Neural cell (in vitro differentiated cells): ENCODE results near the gene PHLPP1. TPM values are rescaled to one million over a fixed set of nuclear protein-coding genes. Genes with fewer than 3 reads are reported as not detected.
"Not testable (repeated sequence)": the region's sequence is repeated elsewhere in the genome, so short reads cannot be mapped to it uniquely, and the experiment has no call there.

Source experiments
- H2AFZ ChIP-seq: fragments of 200-600, 300-800 bp; sonication (generic), shearing (Covaris generic); 2 replicates; pipeline ENCODE4 v1.6.0; 2014; ENCODE audit warnings: low read depth, mild to moderate bottlenecking, antibody characterized with exemption, low read length, moderate library complexity
- H3F3A ChIP-seq: fragments of 200-600 bp; shearing (Covaris generic); 2 replicates; pipeline ENCODE4 v1.6.1; 2016; ENCODE audit warnings: mild to moderate bottlenecking, moderate library complexity, mixed read lengths, antibody characterized with exemption, low read length; ENCODE audit not compliant: insufficient read depth, poor library complexity, severe bottlenecking
- H3K27ac ChIP-seq: fragments of 200-600, 300-800 bp; sonication (generic), shearing (Covaris generic); 2 replicates; pipeline ENCODE4 v1.5.1; 2014; ENCODE audit warnings: mild to moderate bottlenecking, low read length, moderate library complexity
- H3K27me3 ChIP-seq: fragments of 300-800, 200-600 bp; sonication (generic), shearing (Covaris generic); 2 replicates; pipeline ENCODE4 v1.6.0; 2014; ENCODE audit warnings: mild to moderate bottlenecking, low read depth, low read length, moderate library complexity; ENCODE audit not compliant: insufficient read depth
- H3K36me3 ChIP-seq: fragments of 300-800, 200-600 bp; sonication (generic), shearing (Covaris generic); 2 replicates; pipeline ENCODE4 v1.5.1; 2014; ENCODE audit warnings: mild to moderate bottlenecking, antibody characterized with exemption, low read length, moderate library complexity; ENCODE audit not compliant: insufficient read depth
- H3K4me2 ChIP-seq: fragments of 300-800, 200-600 bp; sonication (generic), shearing (Covaris generic); 2 replicates; pipeline ENCODE4 v1.6.0; 2014; ENCODE audit warnings: mild to moderate bottlenecking, low read length
- H3K4me3 ChIP-seq: fragments of 300-800, 200-600 bp; sonication (generic), shearing (Covaris generic); 2 replicates; pipeline ENCODE4 v1.5.1; 2014; ENCODE audit warnings: mild to moderate bottlenecking, low read length, moderate library complexity
- H3K79me2 ChIP-seq: fragments of 200-600 bp; shearing (Covaris generic); replicated peaks from 2 replicates; pipeline ENCODE4 v1.6.0; 2014; ENCODE audit warnings: mild to moderate bottlenecking, low read length, moderate library complexity; ENCODE audit not compliant: insufficient read depth
- H3K9ac ChIP-seq: fragments of 300-800, 200-600 bp; sonication (generic), shearing (Covaris generic); 2 replicates; pipeline ENCODE4 v1.6.1; 2016; ENCODE audit warnings: mild to moderate bottlenecking, low read length, mixed read lengths
- H3K9me2 ChIP-seq: fragments of 200-600 bp; shearing (Covaris generic); 2 replicates; pipeline ENCODE4 v1.6.1; 2016; ENCODE audit warnings: mild to moderate bottlenecking, low read length, mixed read lengths; ENCODE audit not compliant: insufficient read depth
- H3K9me3 ChIP-seq: fragments of 200-600, 300-800 bp; sonication (generic), shearing (Covaris generic); 2 replicates; pipeline ENCODE4 v1.6.1; 2016; ENCODE audit warnings: mild to moderate bottlenecking, mixed run types, low read length, moderate library complexity, mixed read lengths
- H4K20me1 ChIP-seq: fragments of 200-600 bp; shearing (Covaris generic); 2 replicates; pipeline ENCODE4 v1.6.1; 2016; ENCODE audit warnings: mild to moderate bottlenecking, mixed run types; ENCODE audit not compliant: insufficient read depth
- EP300 ChIP-seq: fragments of 450-650 bp; conservative IDR thresholded peaks from 2 replicates; pipeline ENCODE4 v1.6.1; 2014; ENCODE audit warnings: antibody characterized with exemption, mild to moderate bottlenecking, moderate library complexity; ENCODE audit not compliant: poor library complexity, severe bottlenecking
- EZH2 ChIP-seq: fragments of 200-600, 300-800 bp; shearing (Covaris generic), sonication (generic); IDR thresholded peaks from 2 replicates; pipeline ENCODE4 v1.6.1; 2014; ENCODE audit warnings: antibody characterized with exemption, low read length, borderline replicate concordance, mild to moderate bottlenecking; ENCODE audit not compliant: insufficient read depth, poor library complexity, severe bottlenecking
- MXI1 ChIP-seq: fragments of 450-650 bp; conservative IDR thresholded peaks from 2 replicates; pipeline ENCODE4 v1.6.1; 2014; ENCODE audit warnings: antibody characterized with exemption, mild to moderate bottlenecking; ENCODE audit not compliant: poor library complexity, severe bottlenecking
- POLR2AphosphoS5 ChIP-seq: IDR thresholded peaks from 2 replicates; pipeline ENCODE4 v1.6.1; 2012
- RAD21 ChIP-seq: fragments of 450-650 bp; conservative IDR thresholded peaks from 2 replicates; pipeline ENCODE4 v1.6.1; 2014; ENCODE audit warnings: antibody characterized with exemption, mild to moderate bottlenecking, moderate library complexity
- SMC3 ChIP-seq: fragments of 450-650 bp; conservative IDR thresholded peaks from 2 replicates; pipeline ENCODE4 v1.6.1; 2014; ENCODE audit warnings: antibody characterized with exemption, mild to moderate bottlenecking, moderate library complexity; ENCODE audit not compliant: poor library complexity
- TAF1 ChIP-seq: IDR thresholded peaks from 2 replicates; pipeline ENCODE4 v1.6.1; 2012; ENCODE audit warnings: low read depth
- polyA plus RNA-seq: library from polyadenylated mRNA; depleted of rRNA; stranded (reverse); fragments of >200 nt; gene quantifications from 2 replicates; pipeline ENCODE4 v1.2.3, GENCODE V29; 2014
- TF ChIP-seq, protein P1 (sequence below): IDR thresholded peaks from 2 replicates; pipeline ENCODE4 v1.6.1; 2012; ENCODE audit warnings: borderline replicate concordance
- TF ChIP-seq, protein P2 (sequence below): fragments of 450-650 bp; IDR thresholded peaks from 2 replicates; pipeline ENCODE4 v1.5.1; 2014; ENCODE audit warnings: antibody characterized with exemption, mild to moderate bottlenecking, moderate library complexity; ENCODE audit not compliant: poor library complexity, severe bottlenecking

Gene PHLPP1
- polyA plus RNA-seq, 1 donor from 2014 or later, result 4.5 TPM

DNA sequence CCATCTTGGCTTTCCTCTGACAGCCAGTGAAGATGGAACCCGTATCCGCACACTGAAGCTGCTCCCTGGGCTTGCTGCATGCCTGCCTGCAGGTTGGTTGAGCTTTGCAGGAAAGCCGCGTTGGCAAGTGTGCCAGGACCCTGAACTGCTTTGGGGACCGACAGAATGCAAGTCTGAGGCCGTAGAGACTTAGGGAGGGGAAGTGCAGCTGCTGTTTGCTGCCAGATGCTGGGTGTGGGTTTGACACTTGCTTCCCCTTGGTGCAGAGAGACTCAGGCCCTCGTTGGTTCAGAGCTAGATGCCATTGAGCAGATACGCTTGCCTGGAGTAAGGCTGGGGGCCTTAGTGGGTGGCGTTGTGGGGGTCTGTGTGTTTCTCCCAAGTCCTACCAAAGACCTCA, 13.1 kb upstream of the PHLPP1 start:
- H3K27me3 ChIP-seq, result no peaks in the 10 kb centered on the region
- H3K9ac ChIP-seq, result no peak overlapping the region
- no peaks in the 10 kb centered on the region for H3F3A ChIP-seq
- no peaks in the 10 kb centered on the region for H3K79me2 ChIP-seq
- H4K20me1 ChIP-seq, result no peaks in the 10 kb centered on the region
- no peak overlapping the region for H3K27ac ChIP-seq
- no peak overlapping the region for H3K4me3 ChIP-seq
- TF ChIP-seq SMC3, result no peak
- TF ChIP-seq, protein P1, sequence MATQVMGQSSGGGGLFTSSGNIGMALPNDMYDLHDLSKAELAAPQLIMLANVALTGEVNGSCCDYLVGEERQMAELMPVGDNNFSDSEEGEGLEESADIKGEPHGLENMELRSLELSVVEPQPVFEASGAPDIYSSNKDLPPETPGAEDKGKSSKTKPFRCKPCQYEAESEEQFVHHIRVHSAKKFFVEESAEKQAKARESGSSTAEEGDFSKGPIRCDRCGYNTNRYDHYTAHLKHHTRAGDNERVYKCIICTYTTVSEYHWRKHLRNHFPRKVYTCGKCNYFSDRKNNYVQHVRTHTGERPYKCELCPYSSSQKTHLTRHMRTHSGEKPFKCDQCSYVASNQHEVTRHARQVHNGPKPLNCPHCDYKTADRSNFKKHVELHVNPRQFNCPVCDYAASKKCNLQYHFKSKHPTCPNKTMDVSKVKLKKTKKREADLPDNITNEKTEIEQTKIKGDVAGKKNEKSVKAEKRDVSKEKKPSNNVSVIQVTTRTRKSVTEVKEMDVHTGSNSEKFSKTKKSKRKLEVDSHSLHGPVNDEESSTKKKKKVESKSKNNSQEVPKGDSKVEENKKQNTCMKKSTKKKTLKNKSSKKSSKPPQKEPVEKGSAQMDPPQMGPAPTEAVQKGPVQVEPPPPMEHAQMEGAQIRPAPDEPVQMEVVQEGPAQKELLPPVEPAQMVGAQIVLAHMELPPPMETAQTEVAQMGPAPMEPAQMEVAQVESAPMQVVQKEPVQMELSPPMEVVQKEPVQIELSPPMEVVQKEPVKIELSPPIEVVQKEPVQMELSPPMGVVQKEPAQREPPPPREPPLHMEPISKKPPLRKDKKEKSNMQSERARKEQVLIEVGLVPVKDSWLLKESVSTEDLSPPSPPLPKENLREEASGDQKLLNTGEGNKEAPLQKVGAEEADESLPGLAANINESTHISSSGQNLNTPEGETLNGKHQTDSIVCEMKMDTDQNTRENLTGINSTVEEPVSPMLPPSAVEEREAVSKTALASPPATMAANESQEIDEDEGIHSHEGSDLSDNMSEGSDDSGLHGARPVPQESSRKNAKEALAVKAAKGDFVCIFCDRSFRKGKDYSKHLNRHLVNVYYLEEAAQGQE, result no peak
- no peak for TF ChIP-seq EP300
- TF ChIP-seq TAF1, result no peak
- no peak for TF ChIP-seq RAD21
- TF ChIP-seq MXI1, result no peak
- TF ChIP-seq, protein P2, sequence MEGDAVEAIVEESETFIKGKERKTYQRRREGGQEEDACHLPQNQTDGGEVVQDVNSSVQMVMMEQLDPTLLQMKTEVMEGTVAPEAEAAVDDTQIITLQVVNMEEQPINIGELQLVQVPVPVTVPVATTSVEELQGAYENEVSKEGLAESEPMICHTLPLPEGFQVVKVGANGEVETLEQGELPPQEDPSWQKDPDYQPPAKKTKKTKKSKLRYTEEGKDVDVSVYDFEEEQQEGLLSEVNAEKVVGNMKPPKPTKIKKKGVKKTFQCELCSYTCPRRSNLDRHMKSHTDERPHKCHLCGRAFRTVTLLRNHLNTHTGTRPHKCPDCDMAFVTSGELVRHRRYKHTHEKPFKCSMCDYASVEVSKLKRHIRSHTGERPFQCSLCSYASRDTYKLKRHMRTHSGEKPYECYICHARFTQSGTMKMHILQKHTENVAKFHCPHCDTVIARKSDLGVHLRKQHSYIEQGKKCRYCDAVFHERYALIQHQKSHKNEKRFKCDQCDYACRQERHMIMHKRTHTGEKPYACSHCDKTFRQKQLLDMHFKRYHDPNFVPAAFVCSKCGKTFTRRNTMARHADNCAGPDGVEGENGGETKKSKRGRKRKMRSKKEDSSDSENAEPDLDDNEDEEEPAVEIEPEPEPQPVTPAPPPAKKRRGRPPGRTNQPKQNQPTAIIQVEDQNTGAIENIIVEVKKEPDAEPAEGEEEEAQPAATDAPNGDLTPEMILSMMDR, result no peak
- TF ChIP-seq EZH2, result no peak
- TF ChIP-seq POLR2AphosphoS5, result no peak
- no peak overlapping the region for H3K4me2 ChIP-seq
- no peak overlapping the region for H2AFZ ChIP-seq
- H3K36me3 ChIP-seq, result no peaks in the 10 kb centered on the region
- H3K9me2 ChIP-seq, result no peaks in the 10 kb centered on the region
- no peaks in the 10 kb centered on the region for H3K9me3 ChIP-seq

DNA sequence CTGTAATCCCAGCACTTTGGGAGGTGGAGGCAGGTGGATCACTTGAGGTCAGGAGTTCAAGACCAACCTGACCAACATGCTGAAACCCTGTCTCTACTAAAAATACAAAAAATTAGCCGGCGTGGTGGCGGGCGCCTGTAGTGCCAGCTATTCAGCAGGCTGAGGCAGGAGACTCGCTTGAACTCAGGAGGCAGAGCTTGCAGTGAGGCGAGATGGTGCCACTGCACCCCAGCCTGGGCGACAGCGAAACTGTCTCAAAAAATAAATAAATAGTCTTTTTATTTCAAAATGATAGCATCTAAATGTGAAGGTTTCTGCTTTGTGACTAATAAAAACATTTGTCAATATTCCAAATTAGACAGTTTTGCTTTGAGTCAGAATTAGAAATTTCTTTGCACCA, 8.5 kb upstream of the PHLPP1 start:
- H2AFZ ChIP-seq, H3K27me3 ChIP-seq, H3K27ac ChIP-seq, H3K79me2 ChIP-seq, H3K9ac ChIP-seq, H3F3A ChIP-seq, H3K36me3 ChIP-seq, H3K4me2 ChIP-seq, H4K20me1 ChIP-seq, H3K9me3 ChIP-seq, H3K9me2 ChIP-seq, H3K4me3 ChIP-seq: not testable (repeated sequence)

DNA sequence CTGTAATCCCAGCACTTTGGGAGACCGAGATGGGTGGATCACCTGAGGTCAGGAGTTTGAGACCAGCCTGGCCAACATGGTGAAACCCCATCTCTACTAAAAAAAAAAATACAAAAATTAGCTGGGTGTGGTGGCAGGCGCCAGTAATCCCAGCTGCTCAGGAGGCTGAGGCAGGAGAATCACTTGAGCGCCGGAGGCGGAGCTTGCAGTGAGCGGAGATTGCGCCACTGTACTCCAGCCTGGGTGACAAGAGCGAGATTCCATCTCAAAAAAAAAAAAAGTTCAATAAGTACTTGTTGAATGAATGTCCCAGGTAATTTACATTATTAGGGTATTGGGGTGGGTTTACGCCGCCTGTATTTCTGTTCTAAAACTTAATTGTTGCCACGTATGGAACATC, 5.4 kb upstream of the PHLPP1 start:
- H3K9me3 ChIP-seq, H3K79me2 ChIP-seq, H4K20me1 ChIP-seq, H3K27ac ChIP-seq, H3K9me2 ChIP-seq, H2AFZ ChIP-seq, H3K27me3 ChIP-seq, H3F3A ChIP-seq, H3K9ac ChIP-seq, H3K4me3 ChIP-seq, H3K4me2 ChIP-seq, H3K36me3 ChIP-seq: not testable (repeated sequence)
